ENCODE measurements around the gene CFAP210. TPM values are rescaled to one million over a fixed set of nuclear protein-coding genes. Genes with fewer than 3 reads are reported as not detected.

The CFAP210 gene
- total RNA-seq, 1 experiment from 2014 or later, result 0.20 TPM

GRCh38 chr2:169676357-169676756 lies 17.8 kb downstream of the CFAP210 start:
- Mint-ChIP-seq H3K36me3 (no peaks in the 10 kb centered on the region; the same call in 1 of the 2 replicates), H3K4me1 (peaks cover 16% of the 10 kb centered on the region), H3K9me3 (peaks cover 5% of the 10 kb centered on the region), H3K4me3 (no peak overlapping the region), H3K27me3 (ENCODE audit: low read depth) (peaks cover 1% of the 10 kb centered on the region; the same call in 1 of the 2 replicates), H3K27ac (no peak overlapping the region)
- ATAC-seq (peak; percentile 39), DNase-seq (ENCODE audit: low spot score) (no peak)
- CTCF ChIA-PET, result interaction anchor here (0.9 kb wide), 1 partner anchor 9 kb away, joined by 4 read pairs; no protein-coding TSS in a partner anchor
- POLR2A ChIA-PET, result no interaction called here
- TF ChIP-seq E2F1 (CRISPR knock-in tag; IDR thresholded peaks at IDR 0.05) (no peak), SMAD3 (CRISPR knock-in tag; IDR thresholded peaks at IDR 0.05; ENCODE audit: borderline replicate concordance) (no peak), ZNF512 (CRISPR knock-in tag; IDR thresholded peaks at IDR 0.05; ENCODE audit: borderline replicate concordance) (no peak), GABPB1 (CRISPR knock-in tag; IDR thresholded peaks at IDR 0.05) (no peak), CBFB (CRISPR knock-in tag; IDR thresholded peaks at IDR 0.05; ENCODE audit: low read depth) (no peak), TEAD1 (CRISPR knock-in tag; IDR thresholded peaks at IDR 0.05) (no peak), ZNF423 (CRISPR knock-in tag; IDR thresholded peaks at IDR 0.05) (no peak), SMAD4 (CRISPR knock-in tag; IDR thresholded peaks at IDR 0.05) (no peak), ATF2 (CRISPR knock-in tag; IDR thresholded peaks at IDR 0.05; ENCODE audit: borderline replicate concordance, low read depth) (no peak)

- CTCF ChIA-PET, result no interaction called here
- H3K27me3 Mint-ChIP-seq (ENCODE audit: low read depth), result no peaks in the 10 kb centered on the region; the same call in 1 of the 2 replicates
- TF ChIP-seq E2F4 (CRISPR knock-in tag; IDR thresholded peaks at IDR 0.05; ENCODE audit: borderline replicate concordance, low read depth) (no peak), PRRX2 (CRISPR knock-in tag; IDR thresholded peaks at IDR 0.05) (no peak), ZNF425 (CRISPR knock-in tag; conservative IDR thresholded peaks at IDR 0.05) (no peak), IRF2 (CRISPR knock-in tag; IDR thresholded peaks at IDR 0.05; ENCODE audit: borderline replicate concordance, low read depth) (no peak), ZMAT4 (CRISPR knock-in tag; IDR thresholded peaks at IDR 0.05) (no peak), PREB (CRISPR knock-in tag; IDR thresholded peaks at IDR 0.05; ENCODE audit: borderline replicate concordance) (no peak), ZNF138 (CRISPR knock-in tag; conservative IDR thresholded peaks at IDR 0.05) (no peak), SMAD4 (CRISPR knock-in tag; IDR thresholded peaks at IDR 0.05) (no peak), NR3C1 (CRISPR knock-in tag; conservative IDR thresholded peaks at IDR 0.05; ENCODE audit: low read depth) (no peak), GTF2I (CRISPR knock-in tag; conservative IDR thresholded peaks at IDR 0.05) (no peak), NR2C2 (CRISPR knock-in tag; IDR thresholded peaks at IDR 0.05) (no peak), KAT7 (CRISPR knock-in tag; IDR thresholded peaks at IDR 0.05; ENCODE audit: borderline replicate concordance) (no peak), CTCF (IDR thresholded peaks at IDR 0.05) (no peak)
Observed at GRCh38 chr2:169673921-169674320, 20.3 kb downstream of the CFAP210 start.

More at GRCh38 chr2:169673921-169674320, 20.3 kb downstream of the CFAP210 start:
- Mint-ChIP-seq H3K4me1 (peaks cover 16% of the 10 kb centered on the region), H3K36me3 (no peaks in the 10 kb centered on the region), H3K4me3 (no peak overlapping the region), H3K27ac (no peak overlapping the region), H3K9me3 (no peaks in the 10 kb centered on the region)
- DNase-seq (ENCODE audit: low spot score), result no peak
- ATAC-seq, result no peak
- POLR2A ChIA-PET, result no interaction called here
